ENCODE results near the gene SLC2A1.
A peak's percentile ranks its signal among the peaks of the same experiment; 100 is the strongest.
"Not testable (repeated sequence)": the region's sequence is repeated elsewhere in the genome, so short reads cannot be mapped to it uniquely, and the experiment has no call there.

SLC2A1 gene

GRCh38 chr1:42927274-42927841, 31.3 kb downstream of the SLC2A1 start:
- DNase-seq = no peak

- DNase-seq = no peak
These were observed 31.8 kb downstream of the SLC2A1 start for GRCh38 chr1:42926879-42927242.

DNA sequence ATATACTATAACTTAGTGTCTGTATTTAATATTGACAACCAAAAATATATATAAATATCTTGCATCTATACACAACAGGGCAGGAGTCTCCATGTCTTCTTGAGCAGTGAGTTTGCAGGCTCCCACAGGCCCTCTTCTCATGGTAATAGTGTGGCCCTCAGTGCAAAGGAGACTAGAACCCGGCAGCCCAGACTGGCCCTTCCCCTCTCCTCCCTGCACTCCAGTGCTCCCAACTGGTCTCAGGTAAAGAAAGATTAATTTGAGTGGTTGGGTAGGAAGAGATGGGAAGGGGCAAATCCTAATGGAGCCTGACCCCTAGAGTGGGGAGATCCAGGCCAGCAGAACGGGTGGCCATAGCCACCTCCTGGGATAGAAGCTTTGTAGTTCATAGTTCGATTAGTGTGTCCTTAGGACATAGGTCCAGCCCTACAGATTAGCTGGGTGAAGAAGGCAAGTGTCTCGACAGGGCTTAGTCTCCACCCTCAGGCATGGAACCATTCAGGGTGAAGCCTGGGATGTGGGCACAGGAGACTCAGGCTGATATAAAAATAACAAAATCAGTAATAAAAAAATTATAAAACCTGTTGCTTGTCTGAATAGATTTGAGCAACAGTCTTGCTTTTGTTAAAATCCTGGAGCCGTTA, 32.3 kb downstream of the SLC2A1 start:
- DNase-seq = peak in 1 of 3 experiments; percentile 6

DNA sequence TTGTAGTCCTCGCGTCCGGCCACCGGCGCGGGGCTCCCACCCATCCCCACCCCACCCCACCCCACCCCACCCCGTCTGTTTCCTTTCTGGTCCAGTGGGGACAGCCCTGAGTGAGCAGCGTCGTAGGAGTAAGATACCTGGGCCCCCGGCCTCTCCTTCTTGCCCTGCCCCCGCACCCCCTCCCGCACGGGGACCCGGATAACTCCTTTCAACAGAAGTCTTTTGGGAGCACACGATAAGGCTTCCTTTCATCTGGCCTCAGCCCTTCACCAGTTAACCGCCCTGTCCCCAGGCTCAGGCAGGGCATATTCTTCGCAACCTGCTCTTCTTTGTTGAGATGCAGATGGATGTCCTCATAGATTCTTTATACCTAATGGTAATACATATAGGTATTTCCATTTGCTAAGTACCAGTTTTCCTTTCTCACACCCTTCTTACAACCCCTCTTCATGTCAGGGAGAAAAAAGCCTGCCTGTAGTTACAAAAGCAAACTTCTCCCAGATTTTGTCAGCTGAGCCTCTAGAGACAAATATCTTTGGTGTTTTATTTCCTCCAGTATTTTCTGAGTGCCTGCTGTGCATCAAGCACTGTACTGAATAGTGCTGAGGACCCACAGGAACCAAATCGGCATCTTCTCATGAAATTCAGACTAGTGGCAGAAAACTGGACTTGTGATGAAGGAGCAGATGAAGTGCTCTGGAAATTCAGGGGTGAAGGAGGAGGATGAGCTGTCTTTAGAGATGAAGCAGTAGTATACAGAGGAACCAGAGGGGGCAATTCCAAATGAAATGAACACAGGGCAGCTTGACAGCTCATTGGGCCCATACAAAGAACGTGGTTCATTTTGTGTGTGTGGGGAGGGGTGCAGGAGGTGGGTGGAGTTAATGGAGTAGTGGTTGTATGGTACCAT, 33.6 kb downstream of the SLC2A1 start:
- DNase-seq = no peak

DNA sequence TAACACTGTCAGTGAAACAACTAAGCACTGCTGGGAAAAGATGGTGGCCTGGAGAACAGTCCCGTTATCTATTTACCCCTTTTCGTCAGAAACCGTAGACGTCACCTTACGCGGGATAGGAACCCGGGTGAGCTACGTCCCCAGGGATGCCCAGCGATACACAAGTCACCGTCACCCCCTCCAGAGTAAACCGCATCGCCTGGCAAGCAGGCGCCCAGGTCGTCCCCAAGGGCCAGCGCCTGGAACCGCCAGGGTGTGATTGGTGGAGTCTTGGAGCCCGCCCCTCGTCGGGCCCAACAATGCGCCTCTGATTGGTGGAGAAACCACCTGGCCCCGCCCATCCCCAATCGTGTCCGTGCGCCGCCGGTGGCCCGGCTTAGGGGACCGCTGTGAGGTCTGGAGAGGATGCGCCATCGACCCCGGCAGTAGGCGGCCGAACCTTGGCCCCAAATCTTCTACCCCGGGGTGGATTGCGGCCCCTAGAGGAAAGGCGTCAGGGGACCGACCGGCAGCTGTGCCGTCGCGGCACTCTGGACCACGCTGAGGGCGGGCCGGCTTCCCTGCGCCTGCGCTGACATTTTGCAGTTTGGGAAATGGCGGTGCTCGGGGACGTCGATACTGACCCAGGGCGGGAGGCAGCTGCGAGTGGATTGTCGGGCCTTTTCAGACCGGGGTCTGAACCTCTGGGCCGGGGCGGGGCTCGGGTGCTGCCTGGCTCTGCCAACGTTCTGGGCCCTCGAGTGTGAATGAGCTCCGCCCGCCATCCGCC, 34.4 kb downstream of the SLC2A1 start:
- DNase-seq = peak; percentile 94 to 97 (median 95)

DNA sequence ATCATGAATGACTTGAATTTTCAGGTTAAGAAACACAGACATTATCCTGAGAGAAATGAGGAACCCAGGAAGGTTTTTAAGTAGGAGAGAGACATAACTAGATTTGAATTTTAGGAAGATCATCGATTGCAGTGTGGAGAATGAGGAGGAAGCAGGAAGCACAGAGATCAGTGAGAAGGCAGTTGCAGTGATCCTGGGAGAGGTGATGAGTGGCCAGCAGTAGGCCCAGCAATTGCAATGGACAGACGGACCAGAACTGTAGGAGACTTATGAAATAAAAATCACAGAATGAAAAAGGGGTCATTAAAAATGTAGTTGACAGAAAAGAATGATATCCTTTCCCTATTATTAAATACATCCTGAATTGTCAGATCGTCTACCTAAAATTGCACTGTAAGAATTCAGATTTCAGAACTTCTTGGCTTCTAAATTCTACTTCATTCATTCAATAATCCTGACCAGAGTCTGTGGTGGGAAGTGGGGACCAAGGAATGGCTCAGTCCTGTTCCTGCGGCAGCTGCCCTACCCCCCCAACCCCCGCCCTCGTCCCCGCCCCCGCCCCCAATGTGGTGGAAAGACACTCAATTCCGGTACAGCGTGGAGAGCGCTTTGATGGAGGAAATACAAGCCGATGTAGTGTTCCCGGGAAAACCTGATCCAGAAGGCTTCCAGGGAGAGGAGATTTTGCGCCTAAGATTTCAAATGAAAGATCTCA, 35.1 kb downstream of the SLC2A1 start:
- DNase-seq = peak in 1 of 3 experiments; percentile 52

GRCh38 chr1:42922687-42923366, 35.8 kb downstream of the SLC2A1 start:
- peak; percentile 64 to 81 (median 68) for DNase-seq

DNA sequence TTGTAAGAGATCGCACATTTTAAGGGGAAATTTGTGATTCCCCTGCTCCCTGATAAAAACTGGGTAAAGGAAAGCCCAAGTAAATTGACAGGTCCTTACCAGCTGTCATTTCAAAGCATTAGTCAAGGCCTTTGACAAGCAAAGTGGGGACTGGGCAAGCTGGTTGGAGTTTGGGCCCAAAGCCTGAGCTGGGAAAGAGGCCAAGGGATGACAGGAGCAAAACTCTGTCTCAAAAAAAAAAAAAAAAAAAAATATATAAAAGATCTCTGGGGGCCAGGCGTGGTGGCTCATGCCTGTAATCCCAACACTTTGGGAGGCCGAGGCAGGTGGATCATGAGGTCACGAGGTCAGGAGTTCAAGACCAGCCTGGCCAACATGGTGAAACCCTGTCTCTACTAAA, 36.9 kb downstream of the SLC2A1 start:
- no peak for DNase-seq

GRCh38 chr1:42919651-42920050, 39.0 kb downstream of the SLC2A1 start:
- DNase-seq = not testable (repeated sequence)

DNA sequence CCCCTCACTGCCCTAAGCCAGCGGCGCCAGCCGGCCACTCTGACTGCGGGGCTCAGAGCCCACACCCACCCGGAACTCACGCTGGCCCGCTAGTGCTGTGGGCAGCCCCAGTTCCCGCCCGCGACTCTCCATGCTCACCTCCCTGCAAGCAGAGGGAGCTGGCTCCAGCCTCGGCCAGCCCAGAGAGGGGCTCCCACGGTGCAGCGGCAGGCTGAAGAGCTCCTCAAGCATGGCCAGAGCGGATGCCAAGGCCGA, 41.5 kb downstream of the SLC2A1 start:
- DNase-seq = no peak

DNA sequence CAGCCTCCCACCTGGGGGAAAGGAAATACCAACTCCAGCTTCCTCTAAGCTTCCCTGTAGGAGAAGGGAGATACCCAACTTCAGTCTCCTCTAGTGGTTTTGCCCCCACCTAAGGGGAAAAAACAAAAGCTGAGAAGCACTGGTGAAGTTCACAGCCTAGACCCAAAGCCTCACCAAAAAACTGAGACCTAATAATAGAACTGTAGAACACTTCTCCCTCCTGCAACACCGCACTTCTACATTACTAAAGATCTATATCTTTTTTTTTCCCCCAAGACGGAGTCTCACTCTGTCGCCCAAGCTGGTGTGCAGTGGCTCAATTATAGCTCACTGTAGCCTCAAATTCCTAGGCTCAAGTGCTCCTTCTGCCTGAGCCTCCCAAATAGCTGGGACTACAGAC, 43.2 kb downstream of the SLC2A1 start:
- DNase-seq = no peak

DNA sequence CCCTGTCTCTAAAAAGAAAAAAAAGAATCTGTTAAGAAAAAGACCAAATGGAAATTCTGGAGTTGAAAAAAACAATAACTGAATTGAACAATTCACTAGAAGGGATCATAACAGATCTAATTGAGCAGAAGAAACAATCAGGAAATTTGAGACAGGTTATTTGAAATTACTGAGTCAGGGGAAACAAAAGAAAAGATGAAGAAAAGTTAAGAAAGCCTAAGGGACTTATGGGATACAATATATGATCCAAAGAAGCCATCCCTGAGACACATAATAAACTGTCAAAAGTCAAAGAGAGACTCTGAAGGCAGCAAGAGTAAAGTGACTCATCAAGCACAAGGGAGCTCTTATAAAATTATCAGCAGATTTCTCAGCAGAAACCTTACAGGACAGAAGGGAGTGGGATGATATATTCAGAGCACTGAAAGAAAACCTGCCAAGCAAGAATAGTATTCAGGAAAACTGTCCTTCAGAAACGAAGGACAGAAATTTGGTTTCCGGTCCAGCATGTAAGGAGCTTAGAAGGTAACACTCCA, 44.5 kb downstream of the SLC2A1 start:
- DNase-seq = no peak

DNA sequence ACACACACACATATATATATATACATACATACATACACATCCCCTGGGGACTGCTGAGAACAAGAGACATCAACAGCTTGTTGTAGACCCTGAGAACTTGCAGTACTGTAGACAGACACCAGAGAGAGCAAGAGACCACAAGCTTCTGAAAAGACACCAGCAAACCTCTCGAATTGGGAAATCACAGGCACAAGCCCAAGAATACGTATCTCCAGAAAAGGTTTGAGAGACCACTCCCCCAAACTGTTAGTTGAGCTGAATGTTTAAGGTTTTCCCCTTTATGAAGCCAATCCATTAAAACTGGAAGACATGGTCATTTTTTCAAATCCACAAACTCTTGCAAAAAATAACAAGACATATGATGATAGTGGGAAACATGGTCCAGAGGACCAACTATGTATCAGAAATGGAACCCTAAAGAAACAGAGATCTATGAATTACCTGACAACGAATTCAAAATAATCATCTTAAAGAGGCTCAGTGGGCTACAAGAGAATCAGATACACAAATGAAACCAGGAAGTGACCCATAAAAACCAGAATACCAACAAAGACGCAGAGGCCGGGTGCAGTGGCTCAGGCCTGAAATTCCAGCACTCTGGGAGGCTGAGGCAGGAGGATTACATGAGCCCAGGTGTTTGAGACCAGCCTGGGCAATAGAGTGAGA, 45.1 kb downstream of the SLC2A1 start:
- DNase-seq = peak; percentile 27 to 78 (median 35)

DNA sequence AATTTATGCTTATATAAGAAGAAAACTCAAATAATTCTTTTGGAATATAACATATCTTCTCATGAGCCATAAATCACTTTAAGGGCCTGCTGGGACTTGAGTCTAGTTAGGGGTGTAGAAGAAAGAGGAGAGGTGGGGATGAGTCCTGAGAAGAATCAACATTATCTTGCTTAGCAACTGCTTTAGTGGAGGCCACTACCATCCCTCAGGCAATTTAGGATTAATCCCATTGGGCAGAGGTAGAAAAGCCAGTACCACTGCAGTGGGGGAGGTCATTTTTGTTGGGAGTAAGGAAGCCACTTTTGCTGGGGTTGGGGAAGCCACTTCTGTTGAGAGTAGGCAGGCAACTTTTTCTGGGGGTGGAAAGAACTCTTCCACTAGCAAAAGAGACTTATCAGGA, 47.7 kb downstream of the SLC2A1 start:
- no peak for DNase-seq

DNA sequence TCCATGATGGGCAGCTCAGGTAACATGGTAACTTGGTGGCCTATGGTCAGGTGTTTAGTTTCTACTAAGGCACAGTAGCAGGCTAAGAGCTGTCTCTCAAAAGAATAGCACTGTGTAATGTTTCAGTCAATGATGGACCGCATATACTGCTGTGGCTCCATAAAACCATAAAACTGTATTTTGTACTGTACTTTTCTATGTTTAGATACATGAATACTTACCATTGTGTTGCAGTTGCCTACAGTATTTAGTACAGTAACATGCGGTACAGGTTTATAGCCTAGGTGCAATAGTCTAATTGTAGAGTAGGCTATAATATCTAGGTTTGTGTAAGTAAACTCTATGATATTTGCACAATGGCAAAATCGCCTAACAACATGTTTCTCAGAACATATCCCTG, 50.6 kb downstream of the SLC2A1 start:
- no peak for DNase-seq

- DNase-seq = no peak
These were observed 54.2 kb downstream of the SLC2A1 start for GRCh38 chr1:42904434-42904833.

- not testable (repeated sequence) for DNase-seq
These were observed 58.7 kb downstream of the SLC2A1 start for GRCh38 chr1:42899960-42900359.

DNA sequence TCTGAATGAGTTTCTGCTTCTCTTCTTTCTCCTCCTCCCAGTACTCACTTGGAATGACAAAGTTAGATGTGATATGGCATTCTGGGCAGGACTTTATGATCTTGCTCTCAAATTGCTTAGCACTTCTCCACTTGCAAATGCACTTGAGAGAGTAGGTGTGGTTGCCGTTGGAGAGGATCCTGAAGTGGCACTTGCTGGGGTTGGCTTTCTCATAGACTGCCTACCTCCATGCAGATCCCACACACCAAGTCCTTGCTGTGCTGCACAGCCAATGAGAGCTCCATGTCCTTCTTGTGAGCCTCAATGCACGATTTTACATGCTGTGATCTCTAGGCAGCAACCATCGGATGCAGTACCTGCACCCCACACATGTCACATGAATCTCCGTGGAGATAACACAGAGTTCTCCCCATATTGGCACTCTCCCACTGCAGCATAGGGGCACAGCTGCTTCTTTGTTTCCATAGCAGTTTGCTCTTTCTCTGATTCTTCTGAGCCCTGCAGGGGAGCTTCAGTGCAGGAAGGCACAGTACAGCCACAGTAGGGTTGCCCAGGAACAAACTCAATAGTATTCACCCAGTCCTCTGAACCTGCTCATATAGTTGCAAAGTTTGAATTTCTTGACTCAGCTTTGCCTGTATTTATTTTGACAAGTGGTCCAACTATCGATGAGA, 67.1 kb downstream of the SLC2A1 start:
- peak in 2 of 3 experiments; percentile 12 to 89 for DNase-seq

- no peak for DNase-seq
These were observed 69.4 kb downstream of the SLC2A1 start for GRCh38 chr1:42889264-42889663.

GRCh38 chr1:42888013-42888633, 70.5 kb downstream of the SLC2A1 start:
- DNase-seq = no peak

Measured in NCI-H1417 (cell line).